Measurements from ENCODE around the gene INSIG2. TPM values are rescaled to one million over a fixed set of nuclear protein-coding genes. Genes with fewer than 3 reads are reported as not detected.

INSIG2 gene
- 16.6 and 17.1 TPM in 2 replicates for total RNA-seq

DNA sequence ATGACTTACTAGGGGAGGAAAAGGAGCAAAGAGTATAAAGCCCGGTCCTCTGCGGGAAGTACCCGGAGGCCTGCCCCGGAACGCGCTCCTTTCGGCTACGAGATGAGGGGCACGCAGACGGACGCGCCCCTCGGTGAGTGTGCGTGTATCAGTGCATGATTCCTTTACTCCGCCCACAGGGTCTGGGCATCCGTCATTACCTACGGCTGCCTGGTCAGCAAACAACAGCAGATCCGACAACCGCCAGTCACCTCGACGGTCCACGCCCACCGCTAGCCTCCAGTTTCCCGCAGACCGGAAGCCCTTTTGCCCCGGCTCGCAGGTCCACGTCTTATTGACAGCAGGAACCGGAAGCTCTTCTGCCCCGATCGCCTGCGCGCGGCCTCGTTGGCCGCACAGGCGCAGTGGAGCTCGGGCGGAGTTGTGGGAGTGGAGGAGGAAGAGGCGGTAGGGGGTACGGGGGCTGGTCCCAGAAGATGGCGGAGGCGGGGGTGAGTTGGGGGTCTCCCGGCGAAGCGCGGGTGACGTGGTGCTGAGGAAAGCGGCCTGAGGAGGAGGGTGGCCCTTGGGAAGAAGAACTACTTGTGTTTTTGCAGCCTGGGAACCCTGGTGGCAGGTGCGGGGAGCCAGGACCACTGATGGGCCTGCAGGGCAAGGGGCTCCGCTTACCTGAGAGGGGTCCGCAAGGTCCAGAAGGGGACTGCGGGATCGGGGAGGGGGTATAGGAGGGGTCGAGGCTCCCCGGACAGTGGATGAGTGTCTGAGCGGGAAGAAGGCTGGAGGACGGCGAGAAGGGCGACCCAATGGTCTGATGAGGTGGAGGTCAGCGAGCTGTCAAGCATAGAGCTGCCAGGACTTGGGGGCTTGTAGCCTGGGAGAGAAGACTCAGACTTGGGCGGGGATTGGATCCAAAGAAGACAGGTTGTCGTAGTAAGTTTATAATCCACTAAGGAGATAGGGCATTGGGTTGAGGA lies at the start of gene INSIG2:
INSIG2 (plus strand) TSS at position 421 of the 974 bp plus-strand sequence. CDS start 8,086 bp downstream, outside the sequence.
- peak; percentile 96 for DNase-seq (ENCODE audit: low read depth)
- Histone ChIP-seq H3K27me3 (ENCODE audit: control insufficient read depth, insufficient read depth, low read length) (no peaks in the 10 kb centered on the region), H3K4me3 (ENCODE audit: low read depth, low read length) (peak within 1 kb of the TSS; percentile 88), H3K36me3 (ENCODE audit: control insufficient read depth, insufficient read depth, low read length) (no peaks in the 10 kb centered on the region)
- TF ChIP-seq, protein P1, sequence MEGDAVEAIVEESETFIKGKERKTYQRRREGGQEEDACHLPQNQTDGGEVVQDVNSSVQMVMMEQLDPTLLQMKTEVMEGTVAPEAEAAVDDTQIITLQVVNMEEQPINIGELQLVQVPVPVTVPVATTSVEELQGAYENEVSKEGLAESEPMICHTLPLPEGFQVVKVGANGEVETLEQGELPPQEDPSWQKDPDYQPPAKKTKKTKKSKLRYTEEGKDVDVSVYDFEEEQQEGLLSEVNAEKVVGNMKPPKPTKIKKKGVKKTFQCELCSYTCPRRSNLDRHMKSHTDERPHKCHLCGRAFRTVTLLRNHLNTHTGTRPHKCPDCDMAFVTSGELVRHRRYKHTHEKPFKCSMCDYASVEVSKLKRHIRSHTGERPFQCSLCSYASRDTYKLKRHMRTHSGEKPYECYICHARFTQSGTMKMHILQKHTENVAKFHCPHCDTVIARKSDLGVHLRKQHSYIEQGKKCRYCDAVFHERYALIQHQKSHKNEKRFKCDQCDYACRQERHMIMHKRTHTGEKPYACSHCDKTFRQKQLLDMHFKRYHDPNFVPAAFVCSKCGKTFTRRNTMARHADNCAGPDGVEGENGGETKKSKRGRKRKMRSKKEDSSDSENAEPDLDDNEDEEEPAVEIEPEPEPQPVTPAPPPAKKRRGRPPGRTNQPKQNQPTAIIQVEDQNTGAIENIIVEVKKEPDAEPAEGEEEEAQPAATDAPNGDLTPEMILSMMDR (IDR thresholded peaks at IDR 0.05; ENCODE audit: insufficient read depth, low read length, poor library complexity, severe bottlenecking): peak; percentile 16

DNA sequence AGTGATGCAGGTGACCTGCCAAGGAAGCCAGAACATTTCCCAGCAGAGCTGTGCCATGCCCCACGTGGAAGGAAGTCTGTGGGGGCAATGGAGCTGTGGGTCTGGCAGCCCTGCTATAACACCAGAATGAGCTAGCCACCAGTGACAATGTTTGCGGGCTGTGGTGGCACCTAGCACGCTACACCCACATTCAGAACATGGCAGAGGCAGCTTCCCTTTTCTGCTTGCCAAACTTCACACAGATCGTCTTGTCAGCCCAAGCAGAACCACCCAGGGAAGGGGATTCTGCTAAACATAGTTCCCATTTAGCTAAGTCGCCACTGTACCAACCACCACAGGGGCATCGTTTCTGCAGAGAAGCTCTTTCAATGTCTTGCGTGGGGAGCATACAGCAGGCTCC lies 47.4 kb upstream of the INSIG2 start:
- H3K4me3 ChIP-seq (ENCODE audit: low read depth, low read length): no peak overlapping the region
- H3K36me3 ChIP-seq (ENCODE audit: control insufficient read depth, insufficient read depth, low read length): no peaks in the 10 kb centered on the region
- peaks cover 5% of the 10 kb centered on the region for H3K27me3 ChIP-seq (ENCODE audit: control insufficient read depth, insufficient read depth, low read length)
- no peak for DNase-seq (ENCODE audit: low read depth)
- TF ChIP-seq, protein P1 (IDR thresholded peaks at IDR 0.05; ENCODE audit: insufficient read depth, low read length, poor library complexity, severe bottlenecking): no peak

DNA sequence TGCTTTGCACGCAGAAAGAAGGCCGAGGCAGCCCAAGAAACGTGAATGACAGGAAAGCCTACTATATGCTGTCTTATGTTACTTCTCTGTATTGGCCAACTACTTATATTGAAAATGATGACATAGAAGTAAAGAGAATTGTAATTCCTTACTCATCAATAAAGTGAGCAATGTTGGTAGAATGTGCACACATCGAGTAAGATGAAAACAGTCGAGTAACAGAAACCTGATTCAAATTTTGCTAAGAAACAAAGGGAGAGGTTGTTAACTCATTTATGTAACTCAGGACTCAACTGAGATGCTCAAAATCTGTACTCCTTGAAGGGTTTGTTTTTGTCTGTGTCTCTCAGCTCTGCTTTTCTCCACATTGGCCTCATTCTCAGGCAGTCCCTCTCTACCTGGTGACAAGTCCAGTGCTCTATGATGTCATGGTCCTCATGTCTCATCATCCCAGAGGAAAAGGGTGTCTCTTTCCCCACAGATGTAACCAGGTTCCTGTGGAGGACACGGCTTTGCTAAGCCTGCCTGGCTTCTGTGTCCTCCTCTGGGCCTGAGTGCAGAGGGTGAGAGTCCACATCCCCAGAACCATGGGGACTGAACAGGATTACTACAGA lies 44.1 kb upstream of the INSIG2 start:
- H3K4me3 ChIP-seq (ENCODE audit: low read depth, low read length): no peak overlapping the region
- DNase-seq (ENCODE audit: low read depth): no peak
- TF ChIP-seq, protein P1 (IDR thresholded peaks at IDR 0.05; ENCODE audit: insufficient read depth, low read length, poor library complexity, severe bottlenecking): no peak
- H3K36me3 ChIP-seq (ENCODE audit: control insufficient read depth, insufficient read depth, low read length): no peaks in the 10 kb centered on the region
- H3K27me3 ChIP-seq (ENCODE audit: control insufficient read depth, insufficient read depth, low read length): peaks cover 5% of the 10 kb centered on the region

DNA sequence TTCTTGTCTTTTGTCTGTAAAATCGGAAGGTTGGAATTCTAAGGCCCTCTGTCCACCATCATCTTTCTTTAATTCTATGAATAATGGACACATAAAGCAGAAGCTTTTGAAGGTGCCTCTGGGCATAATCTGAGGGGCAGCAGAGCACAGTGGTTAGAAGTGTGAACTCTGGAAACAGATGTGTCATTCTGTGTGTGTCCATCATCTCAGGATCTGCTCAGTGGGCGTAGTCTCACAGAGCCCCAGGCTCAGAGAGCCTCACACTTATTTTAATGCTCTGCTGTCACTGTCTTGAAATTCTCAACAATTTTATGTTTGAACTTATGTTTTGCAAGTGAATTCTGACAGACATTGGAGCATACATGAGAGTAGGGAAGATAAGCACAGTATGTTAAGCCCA lies 43.4 kb upstream of the INSIG2 start:
- TF ChIP-seq, protein P1 (IDR thresholded peaks at IDR 0.05; ENCODE audit: insufficient read depth, low read length, poor library complexity, severe bottlenecking): no peak
- Histone ChIP-seq H3K4me3 (ENCODE audit: low read depth, low read length) (no peak overlapping the region), H3K36me3 (ENCODE audit: control insufficient read depth, insufficient read depth, low read length) (no peaks in the 10 kb centered on the region), H3K27me3 (ENCODE audit: control insufficient read depth, insufficient read depth, low read length) (peaks cover 5% of the 10 kb centered on the region)
- DNase-seq (ENCODE audit: low read depth): no peak

DNA sequence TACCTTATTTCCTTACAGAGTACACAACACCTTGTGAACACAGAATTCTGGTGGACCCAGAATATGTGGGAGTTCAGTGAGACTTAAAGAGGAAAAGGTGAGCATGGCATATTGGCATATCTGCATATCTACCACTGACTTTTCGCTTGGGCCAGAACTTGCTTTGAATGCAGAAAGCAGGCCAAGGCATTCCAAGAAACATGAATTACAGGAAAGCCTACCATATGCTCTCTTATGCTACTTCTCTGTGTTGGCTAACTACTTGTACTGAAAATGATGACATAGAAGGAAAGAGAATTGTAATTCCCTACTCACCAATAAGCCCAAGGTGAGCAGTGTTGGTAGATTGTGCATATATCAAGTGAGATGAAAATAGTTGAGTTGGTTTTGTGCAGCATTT lies 43.0 kb upstream of the INSIG2 start:
- Histone ChIP-seq H3K36me3 (ENCODE audit: control insufficient read depth, insufficient read depth, low read length) (no peaks in the 10 kb centered on the region), H3K4me3 (ENCODE audit: low read depth, low read length) (no peak overlapping the region), H3K27me3 (ENCODE audit: control insufficient read depth, insufficient read depth, low read length) (peaks cover 5% of the 10 kb centered on the region)
- DNase-seq (ENCODE audit: low read depth): no peak
- TF ChIP-seq, protein P1 (IDR thresholded peaks at IDR 0.05; ENCODE audit: insufficient read depth, low read length, poor library complexity, severe bottlenecking): no peak

All from kidney epithelial cell (primary cell).